GM12873 (cell line): ENCODE measurements around the gene ARFGAP1.

Experiments used
- TF ChIP-seq, protein P1 (sequence below): IDR thresholded peaks from 2 replicates; pipeline ENCODE4 v1.5.1; 2012; ENCODE audit warnings: low read depth, mild to moderate bottlenecking, moderate library complexity, low read length, control low read depth; ENCODE audit not compliant: insufficient read depth; ENCODE audit errors: missing control alignments

ARFGAP1 gene

GRCh38 chr20:63283397-63284082, 10.9 kb downstream of the ARFGAP1 start:
- TF ChIP-seq, protein P1, sequence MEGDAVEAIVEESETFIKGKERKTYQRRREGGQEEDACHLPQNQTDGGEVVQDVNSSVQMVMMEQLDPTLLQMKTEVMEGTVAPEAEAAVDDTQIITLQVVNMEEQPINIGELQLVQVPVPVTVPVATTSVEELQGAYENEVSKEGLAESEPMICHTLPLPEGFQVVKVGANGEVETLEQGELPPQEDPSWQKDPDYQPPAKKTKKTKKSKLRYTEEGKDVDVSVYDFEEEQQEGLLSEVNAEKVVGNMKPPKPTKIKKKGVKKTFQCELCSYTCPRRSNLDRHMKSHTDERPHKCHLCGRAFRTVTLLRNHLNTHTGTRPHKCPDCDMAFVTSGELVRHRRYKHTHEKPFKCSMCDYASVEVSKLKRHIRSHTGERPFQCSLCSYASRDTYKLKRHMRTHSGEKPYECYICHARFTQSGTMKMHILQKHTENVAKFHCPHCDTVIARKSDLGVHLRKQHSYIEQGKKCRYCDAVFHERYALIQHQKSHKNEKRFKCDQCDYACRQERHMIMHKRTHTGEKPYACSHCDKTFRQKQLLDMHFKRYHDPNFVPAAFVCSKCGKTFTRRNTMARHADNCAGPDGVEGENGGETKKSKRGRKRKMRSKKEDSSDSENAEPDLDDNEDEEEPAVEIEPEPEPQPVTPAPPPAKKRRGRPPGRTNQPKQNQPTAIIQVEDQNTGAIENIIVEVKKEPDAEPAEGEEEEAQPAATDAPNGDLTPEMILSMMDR: no peak

GRCh38 chr20:63284083-63284440, 11.4 kb downstream of the ARFGAP1 start:
- TF ChIP-seq, protein P1: no peak

DNA sequence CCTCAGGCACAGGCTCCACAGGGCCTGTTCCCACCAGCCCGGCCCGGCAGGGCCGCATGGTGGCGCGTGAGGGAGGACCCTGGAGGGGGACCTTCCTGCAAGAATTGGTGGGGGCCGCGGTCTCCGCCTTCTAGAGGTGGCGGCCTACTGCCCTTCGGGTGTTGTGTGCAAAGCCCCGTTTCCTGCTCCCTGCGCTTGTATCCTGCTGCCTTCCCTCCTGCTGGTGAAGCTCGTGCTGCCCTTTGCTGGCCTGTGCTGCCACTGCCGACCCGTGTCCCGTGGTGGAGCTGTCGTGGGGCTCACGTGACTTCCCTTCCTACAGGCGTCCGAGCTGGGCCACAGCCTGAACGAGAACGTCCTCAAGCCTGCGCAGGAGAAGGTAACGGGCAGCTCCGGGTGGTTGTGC, 11.9 kb downstream of the ARFGAP1 start:
- TF ChIP-seq, protein P1: no peak

GRCh38 chr20:63284981-63285524, 12.4 kb downstream of the ARFGAP1 start:
- TF ChIP-seq, protein P1: no peak

DNA sequence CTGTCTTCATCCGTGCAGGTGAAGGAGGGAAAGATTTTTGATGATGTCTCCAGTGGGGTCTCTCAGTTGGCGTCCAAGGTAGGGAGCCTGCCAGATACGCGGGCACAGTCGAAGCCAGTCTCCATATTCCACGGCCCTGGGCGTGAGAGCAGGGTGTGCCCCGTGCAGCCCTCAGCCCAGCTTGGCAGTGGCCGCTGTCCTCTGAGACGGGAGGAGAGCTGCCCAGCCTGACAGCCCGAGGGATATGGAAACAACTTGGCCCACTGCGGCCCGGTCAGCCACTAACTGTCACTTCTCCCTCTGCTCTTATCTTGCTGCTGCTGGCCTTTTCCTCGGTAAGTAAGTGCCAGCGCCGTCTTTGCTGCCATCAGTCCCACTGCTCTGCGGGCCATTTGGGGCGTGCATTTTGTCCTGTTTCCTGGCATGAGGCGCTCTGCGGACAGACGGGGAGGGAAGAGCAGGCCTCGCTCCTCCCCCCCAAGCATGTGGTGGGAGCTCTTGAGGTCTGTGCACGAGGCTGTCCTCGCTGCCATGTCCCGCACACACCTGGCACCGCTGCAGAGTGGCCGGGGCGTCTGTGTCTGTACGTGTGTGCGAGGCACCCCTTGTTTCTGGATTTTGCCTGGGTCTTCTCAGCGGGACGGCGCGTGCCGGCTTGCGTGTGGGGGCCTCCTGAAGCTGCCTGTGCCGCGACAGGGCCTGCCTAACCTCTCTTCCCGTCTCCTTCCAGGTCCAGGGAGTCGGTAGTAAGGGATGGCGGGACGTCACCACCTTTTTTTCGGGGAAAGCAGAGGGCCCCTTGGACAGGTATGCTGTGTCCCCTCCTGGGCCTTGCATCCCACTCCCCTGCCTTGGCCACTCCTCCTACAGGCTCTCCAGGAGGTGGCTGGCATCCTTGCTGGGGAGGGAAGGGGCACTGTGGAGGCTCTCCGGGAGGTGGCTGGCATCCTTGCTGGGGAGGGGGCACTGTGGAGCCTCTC, 13.3 kb downstream of the ARFGAP1 start:
- TF ChIP-seq, protein P1: no peak

DNA sequence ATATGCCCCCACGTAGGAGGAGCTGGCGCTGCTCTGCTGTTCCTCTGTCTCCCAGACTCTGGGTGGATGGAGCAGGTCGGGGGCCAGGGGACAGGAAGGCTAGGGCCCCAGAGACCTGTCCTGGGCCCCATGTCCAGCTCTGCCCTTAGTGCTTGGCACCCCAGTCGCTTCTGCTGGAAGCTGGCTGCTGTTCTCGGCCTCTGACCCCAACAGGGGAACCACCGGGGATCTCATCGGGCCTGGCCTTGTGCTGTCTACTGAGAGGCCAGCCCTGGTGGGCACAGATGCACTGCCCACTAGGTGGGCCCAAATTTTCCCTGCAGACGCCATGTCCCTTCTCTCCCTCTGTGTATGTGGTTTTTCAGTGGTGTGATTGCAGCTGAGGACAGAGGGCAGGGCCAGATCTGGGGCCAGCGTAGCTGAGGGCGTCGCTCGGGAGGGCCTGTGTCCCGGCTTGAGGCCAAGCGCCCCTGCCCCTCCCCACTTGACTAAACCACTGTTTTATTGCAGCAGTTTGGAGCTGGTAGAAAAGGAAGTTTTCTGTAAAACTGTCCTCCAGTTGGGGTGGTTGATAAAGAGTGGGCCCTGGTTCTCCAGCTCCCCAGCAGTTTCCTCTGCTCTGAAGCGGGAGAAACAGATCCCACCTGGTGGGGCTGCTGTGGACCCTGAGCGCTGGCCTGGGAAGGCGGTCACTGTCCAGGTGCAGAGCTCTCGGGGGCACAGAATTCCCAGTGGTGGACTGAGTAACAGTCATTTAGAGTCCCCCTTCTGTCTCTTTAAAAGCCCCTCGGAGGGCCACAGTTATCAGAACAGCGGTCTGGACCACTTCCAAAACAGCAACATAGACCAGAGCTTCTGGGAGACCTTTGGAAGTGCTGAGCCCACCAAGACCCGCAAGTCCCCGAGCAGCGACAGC, 14.4 kb downstream of the ARFGAP1 start:
- TF ChIP-seq, protein P1: no peak
